HS-27A (cell line): ENCODE data around the gene PDGFA.

ENCODE experiments used
- DNase-seq: peaks from one replicate; pipeline ENCODE4 v3.0.0-alpha.2; 2012; ENCODE audit warnings: low read depth, missing footprints

The PDGFA gene

DNA sequence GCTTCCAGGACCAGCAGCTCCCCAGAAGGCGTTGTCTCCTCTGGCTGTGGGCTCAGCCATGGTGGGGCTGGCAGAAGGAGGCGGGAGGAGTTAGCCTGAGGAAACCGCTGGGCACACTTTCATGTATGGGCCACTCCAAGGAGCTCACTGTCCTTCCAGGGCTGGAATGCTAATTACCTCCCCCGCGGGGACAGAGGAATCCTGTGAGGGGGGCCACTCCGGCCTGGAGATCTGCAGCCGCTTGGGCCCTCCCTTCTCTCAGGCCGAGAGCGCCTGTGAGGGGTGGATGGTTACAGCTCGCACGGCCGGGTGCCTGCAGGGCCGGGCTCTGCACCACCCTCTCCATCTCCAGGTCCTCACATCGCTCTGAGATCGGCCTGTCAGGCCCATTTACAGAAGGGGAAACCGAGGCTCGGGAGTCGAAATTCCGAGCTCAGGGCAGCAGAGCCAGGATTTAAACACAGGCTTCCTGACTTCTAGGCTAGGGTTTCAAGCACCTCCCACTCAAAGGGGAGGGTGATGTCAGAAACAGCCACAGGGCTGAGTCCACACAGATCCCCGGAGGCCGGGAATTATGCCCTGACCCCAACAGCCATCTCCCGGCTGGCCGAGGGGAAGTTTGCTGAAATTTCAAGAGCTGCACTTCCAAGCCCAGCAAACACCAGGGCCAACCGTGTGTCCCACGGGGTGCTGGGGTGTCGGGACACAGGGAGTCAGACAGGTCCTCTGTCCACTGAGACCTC is 59.1 kb downstream of the PDGFA start:
- DNase-seq: no peak

DNA sequence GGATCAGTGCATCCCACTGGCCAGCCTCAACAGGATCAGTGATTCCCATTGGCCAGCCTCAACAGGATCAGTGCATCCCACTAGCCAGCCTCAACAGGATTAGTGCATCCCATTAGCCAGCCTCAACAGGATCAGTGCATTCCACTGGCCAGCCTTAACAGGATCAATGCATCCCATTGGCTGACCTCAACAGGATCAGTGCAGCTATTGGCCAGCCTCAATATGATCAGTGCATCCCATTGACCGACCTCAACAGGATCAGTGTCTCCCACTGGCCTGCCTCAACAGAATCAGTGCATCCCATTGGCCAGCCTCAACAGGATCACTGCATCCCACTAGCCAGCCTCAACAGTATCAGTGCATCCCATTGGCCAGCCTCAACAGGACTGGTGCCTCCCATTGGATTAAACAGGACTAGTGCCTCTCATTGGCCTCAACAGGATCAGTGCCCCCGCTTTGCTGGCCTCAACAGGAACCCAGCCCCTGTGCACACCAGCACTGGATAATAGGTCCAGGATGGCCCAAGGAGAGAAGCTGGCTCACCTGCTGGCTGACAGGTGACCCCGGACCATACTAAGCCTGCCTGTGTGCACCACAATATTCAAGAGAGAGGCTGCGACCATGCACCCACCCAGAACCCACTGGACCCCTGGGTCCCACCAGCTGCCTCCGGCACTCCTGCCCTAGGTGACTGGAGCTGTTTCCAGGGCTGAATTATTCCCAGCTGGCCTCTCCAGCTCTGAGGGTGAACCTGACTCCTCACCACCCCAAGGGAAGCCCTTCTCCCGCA is 59.9 kb downstream of the PDGFA start:
- no peak for DNase-seq

DNA sequence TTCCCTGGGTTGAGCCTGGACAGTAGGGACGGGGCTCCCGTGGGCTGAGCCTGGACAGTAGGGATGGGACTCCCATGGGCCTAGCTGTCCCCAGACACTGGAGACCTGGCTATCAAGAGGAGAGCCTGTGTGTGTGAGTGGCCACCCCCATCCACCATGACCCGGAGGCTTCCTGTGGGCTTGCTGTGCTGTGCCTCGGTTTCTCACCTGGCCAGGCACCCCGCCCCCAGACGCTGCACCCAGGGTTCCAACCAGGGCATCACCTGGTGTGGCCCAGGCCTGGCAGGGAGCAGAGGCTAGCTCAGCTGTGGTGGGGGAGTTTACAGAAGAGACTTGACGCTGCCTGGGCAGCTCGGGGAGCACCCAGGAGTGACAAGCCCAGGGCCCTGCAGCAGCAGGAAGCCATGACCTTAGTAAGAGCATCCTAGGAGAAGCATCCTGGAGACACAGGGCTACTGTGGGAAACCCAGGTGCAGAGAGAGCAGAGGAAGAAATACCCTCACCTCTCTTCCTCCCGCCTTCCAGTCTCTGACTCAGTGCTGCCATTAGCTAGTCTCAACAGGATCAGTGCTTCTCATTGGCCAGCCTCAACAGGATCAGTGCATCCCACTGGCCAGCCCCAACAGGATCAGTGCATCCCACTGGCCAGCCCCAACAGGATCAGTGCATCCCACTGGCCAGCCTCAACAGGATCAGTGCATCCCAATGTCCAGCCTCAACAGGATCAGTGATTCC is 61.0 kb downstream of the PDGFA start:
- DNase-seq: no peak

DNA sequence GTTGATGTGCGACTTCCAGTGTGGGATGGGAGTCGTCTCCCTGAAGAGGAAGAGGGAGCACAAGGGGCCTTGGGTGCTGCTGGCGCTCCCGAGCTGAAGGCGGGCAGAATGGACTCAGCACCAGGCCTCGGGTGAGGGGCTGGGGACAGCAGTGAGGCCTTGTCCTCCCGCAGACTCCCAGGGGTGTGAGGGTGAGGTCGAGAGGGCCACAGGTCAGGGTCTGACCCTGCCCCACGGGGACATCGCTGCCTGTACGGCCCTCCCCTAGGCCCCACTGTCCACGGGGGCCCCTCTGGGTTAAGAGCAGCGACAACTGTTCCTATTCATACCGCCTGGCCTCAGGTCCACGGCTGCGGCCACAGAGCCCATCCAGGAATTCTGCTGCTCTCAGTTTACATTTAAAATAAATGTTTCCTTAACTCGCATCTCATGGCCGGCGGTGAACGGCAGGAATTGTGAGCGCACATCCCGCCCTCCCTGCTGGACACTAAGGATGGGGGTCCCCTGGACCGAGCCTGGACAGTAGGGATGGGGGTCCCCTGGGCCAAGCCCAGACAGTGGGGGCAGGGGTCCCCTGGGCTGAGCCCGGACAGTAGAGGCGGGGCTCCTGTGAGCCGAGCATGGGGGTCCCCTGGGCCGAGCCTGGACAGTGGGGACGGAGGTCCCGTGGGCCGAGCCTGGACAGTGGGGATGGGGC is 61.7 kb downstream of the PDGFA start:
- no peak for DNase-seq

DNA sequence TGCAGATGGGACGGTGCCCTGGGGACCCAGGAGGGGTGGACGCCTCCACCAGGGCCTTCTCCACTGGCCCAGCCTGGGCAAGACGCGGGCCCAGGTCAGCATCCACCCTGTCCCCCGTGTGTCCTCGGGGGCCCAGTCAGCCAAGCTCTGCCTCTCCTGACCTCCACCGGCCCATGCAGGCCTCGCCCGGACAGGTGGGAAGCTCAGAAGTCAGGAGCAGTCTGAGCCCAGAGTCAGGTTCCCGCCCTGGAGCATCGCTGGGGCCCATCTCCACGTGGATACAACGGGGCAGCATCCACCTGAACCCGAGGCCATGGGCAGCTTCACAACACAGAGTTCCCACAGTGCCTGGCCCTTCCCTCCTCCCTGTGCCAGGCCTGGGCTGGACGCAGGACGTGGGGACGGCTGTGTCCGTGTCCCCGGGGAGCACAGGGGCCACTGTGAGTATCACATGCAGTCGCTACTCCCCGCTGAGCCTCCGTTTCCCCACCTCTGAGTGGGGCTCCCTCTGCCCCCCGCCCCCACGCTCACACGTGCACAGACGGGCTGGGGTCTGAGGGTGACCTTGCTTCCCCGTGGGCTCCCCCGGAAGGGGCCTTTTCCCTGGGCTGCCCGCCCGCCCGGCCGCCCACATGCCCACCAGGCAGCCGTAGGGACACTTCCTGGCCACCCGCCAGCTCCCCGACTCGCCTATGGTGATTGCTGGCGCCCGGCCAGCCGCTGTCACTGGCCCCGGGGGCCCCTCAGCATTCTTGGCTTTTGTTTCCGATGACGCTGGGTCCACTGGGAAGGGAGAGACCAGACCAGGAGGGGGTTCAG is 64.3 kb downstream of the PDGFA start:
- DNase-seq: no peak

DNA sequence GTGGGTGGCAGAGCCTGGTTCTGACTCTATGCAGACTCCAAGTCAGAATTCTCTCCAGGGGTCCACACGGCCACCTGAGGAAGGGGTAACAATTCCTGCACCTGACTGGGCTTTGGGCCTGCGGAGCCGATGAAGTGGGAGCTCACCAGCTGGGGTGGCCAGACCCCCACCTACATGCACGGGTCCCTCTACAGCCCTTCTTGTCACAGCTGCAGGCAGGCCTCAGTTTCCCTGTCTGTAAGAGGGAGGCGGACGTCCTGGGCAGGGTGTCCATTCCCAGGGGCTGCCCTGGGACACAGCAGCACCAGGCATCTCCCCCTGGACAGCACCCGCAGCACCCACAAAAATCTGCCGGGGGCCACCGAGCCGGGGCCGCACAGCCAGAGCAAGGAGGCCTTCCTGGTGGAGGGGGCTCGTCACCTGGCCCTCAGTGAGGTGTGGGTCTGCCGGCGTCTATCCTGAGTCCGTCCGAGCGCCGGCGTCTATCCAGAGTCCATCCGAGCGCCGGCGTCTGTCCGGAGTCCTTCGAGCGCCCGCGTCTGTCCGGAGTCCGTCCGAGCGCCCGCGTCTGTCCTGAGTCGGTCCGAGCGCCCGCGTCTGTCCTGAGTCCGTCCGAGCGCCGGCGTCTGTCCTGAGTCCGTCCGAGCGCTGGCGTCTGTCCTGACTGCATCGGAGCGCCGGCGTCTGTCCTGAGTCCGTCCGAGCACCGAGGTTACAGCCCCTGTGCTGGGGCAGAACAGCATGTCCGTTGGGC is 65.1 kb downstream of the PDGFA start:
- no peak for DNase-seq

DNA sequence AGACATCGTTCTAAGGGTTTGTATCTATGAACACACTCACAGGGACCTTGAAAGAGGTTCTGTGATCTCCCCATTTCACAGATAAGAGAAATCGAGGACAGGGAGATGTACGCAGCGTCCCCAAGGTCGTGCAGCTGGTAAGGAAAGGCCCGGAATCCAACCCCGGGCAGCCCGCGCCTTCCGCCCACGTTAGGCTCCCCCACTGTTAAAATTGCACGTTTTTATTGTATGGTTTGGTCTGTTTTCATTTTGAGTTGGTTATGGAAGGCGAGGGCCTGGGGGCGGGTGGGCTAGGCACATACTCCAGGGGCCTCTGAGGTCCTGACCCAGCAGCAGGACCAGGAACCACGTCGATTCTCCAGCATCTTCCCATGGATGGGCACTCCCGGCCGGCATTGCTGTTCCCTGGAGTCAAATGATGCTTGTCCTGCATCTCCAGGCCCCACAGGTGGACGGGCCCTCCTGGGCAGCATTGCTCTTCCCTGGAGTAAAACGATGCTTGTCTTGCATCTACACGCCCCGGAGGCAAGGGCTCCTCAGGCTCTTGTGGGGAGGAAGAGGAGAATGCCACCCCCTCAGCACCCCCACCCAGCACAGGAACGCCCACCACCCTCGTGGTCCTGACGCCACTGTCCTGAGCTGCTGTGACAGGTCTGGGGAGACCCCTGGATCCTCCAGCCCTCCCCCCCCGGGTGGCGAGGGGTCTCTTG is 65.9 kb downstream of the PDGFA start:
- DNase-seq: no peak

DNA sequence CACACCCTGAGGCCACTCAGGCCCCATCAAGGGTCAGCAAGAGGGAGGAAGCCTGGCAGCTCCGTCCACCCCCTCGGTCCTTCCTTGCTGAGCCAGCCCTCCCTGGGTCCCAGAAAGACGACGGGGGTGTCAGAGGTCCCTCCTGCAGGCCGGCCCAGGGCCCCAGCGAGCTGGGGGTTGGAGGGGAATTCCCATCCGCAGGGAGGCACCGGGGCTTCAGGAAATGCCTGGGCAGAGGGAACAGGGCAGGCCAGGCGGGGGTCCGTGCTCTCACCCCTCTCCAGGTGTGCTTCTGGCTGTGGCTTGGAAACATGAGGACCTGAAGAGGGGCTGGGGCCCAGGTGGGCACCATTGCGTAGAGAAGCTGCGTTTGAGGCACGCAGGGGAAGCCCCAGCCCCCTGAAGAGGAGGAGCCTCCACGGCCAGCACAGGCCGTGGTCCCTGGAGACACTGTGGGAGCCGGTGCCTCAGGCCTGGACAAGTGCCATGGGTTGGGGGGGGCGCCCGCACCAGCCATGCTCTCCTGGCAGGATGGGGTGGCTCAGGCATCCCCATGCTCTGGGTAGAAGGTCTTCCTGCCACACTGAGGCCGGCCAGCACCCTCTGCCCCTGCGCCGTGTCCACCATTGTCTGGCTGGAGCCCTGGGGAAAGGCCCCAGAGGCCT is 66.7 kb downstream of the PDGFA start:
- no peak for DNase-seq

DNA sequence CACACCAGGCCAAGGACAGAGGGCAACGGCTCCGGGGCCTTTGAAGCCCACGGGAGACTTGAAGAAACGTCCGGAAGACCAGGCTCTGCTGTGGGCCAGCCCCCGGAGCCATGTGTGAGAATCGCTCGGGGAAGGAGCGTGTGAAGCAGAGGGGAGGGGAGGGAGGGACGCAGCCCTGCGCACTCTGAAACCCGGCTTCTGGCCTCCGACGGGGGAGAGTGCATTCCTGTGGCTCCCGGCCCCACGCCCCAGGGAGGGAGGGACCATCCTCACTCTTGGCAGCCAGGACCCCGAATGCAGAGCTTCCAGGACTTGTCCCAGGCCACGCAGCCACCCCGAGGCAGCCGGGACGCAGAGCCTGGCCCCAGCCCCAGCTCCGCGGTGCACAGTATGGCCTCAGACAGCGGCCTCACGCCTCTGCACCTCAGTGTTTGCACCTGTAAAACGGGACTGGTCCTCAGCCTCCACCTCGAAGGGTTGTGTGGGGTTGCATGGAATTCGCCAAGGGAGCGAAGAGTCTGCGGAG is 67.4 kb downstream of the PDGFA start:
- no peak for DNase-seq

DNA sequence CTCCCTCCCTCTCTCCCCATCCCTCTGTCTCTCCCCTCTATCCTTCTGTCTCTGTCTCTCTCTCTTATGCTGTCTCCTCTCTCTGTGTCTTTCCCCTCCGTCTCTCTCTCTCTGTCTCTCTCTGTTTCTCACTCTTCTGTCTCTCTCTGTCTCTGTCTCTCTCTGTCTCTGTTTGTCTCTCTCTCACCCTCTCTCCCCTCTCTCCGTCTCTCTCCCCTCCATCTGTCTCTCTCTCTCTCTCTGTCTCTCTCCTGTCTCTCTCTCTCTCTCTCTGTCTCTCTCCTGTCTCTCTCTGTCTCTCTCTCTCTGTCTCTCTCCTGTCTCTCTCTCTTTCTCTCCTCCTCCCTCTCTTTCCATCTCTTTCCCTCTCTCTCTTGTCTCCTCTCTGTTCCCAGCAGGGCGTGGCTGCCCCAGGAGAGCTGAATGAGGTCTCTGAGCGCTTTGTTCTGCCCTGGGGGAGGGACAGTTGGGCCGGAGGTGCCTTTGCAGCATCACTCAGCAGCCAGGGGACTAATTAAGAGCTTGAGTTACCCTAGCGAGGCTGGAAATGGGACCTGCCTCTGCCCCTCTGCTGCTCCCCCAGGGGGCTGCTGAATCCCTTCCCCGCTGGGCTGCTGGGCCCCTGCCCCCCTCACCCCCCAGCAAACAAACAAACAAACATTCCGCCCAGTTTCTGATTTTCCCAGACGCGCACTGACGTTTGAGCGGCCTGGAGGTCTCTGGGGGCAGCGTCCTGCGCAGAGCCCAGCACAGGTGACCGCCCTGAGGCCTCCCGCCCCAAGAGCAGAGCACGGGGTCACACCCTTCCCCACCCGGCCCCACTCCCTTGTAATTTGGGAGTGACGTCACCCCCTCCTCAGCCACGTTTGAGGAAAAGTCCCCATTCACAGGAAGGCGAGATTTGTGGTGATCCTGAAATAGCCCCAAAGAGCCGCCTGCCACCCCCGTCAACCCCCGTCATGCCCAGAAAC is 68.1 kb downstream of the PDGFA start:
- DNase-seq: no peak

DNA sequence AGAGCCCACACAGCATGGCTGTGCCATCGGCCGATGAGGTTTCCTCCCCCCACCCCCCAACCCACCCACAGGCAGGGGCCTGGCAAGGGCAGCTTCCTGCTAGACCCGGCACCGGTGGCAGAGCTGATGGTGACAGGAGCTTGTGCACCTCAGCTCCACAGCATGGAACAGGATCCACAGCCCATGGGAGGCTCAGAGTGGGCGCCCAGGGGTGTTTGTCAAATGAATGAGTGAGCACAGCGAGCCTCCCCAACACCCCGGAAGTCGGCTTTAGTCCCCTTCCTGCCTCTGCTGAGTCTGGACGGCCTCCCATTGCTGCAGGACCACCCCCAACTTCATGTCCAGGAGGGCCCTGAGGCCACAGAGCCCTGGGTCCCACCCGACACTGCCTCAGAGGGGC is 68.9 kb downstream of the PDGFA start:
- no peak for DNase-seq

DNA sequence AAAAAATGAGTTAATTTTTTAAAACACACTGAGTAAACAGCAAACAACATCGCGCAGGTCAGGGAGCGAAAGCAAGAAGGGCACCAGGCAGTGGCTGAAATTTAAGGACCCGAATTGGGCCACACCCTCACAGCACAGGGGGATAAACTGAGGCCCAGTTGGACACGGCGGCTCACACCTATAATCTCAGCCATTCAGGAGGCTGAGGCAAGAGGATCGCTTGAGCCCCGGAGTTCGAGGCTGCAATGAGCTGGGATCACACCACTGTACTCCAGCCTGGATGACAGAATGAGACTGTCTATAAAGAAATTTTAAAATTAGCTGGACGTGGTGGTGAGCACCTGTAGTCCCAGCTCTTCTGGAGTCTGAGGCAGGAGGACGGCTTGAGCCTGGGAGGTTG is 69.6 kb downstream of the PDGFA start:
- no peak for DNase-seq

DNA sequence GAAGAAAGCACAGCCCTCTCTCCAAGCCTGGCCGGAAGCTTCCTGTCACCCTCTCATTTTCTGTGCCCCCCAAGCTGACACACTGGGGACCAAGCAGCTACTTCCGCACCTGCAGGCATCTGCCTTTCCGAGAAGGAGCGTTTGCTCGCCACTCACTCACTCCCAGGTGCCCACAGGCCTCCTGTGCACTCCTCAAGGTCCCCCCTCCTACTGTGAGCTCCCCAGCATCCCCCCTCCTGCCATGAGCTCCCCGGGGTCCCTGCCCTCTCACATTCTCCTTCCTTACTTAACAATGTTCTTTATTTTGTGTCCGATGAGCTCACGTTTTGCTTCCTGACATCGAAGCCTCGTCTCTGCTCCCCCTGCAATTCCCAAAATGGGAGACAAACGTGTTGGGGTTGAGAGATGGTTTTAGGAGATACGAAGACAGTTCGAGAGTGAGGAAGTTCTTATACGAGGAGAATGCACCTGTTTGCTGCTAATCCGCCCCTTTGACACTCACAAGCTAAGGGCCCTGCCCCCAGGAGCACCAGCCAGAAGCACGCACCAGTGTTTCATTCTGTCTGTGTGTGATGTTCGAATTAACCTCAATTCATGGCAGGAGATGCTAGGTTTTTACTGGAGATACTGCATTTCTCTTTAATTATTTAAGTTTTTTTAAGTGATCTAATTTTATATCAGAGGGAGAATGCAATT is 70.2 kb downstream of the PDGFA start:
- no peak for DNase-seq

DNA sequence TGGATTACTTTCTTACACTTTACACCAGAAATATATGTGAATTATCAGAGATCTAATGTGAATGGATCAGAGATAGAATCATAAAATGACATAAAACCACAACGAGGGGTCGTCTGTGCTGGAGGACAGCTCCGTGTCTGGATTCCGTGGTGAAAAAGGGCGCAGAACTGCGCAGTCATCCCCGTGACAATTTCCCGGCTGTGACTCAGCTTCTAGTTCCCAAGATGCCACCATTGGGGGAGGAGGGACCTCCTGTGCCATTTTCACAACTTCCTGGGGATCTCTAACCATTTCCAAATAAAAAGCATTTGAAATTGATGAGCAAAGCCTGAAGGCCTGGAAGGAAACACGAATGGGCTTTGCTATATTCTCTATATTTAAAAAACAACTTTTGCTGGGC is 72.1 kb downstream of the PDGFA start:
- DNase-seq: no peak
